Stimulated activated memory B cell treated with anti-CD40 and anti-IgM and Interleukin-4, amounts not matched to agents 10 μg/mL and 1 μg/mL and 100 μg/mL, for 72 hours (primary cell): ENCODE results near the gene NRXN3.

Experiments used
- ATAC-seq: fragments of 150-1000 bp; cut with Tn5 transposase; 2 replicates; pipeline ENCODE4 v1.10.0; 2021
- H3K27ac Mint-ChIP-seq: one replicate; pipeline ENCODE4 v1.8.0; 2022; ENCODE audit warnings: mild to moderate bottlenecking, mixed read lengths
- H3K27me3 Mint-ChIP-seq: one replicate; pipeline ENCODE4 v1.8.0; 2022; ENCODE audit warnings: mixed read lengths
- H3K36me3 Mint-ChIP-seq: one replicate; pipeline ENCODE4 v1.8.0; 2022; ENCODE audit warnings: mixed read lengths
- H3K4me1 Mint-ChIP-seq: one replicate; pipeline ENCODE4 v1.8.0; 2022; ENCODE audit warnings: mixed read lengths
- H3K4me3 Mint-ChIP-seq: one replicate; pipeline ENCODE4 v1.8.0; 2022; ENCODE audit warnings: mild to moderate bottlenecking, moderate library complexity, mixed read lengths
- H3K9me3 Mint-ChIP-seq: one replicate; pipeline ENCODE4 v1.8.0; 2022; ENCODE audit warnings: mixed read lengths

The NRXN3 gene

GRCh38 chr14:79639613-79640012 lies 1469.4 kb downstream of the NRXN3 start:
- Mint-ChIP-seq H3K4me3 (no peak overlapping the region), H3K36me3 (no peaks in the 10 kb centered on the region), H3K9me3 (peaks cover 13% of the 10 kb centered on the region), H3K27me3 (no peaks in the 10 kb centered on the region), H3K27ac (no peak overlapping the region), H3K4me1 (no peaks in the 10 kb centered on the region)
- ATAC-seq = no peak

GRCh38 chr14:79641371-79641770 lies 1471.2 kb downstream of the NRXN3 start:
- no peaks in the 10 kb centered on the region for H3K27me3 Mint-ChIP-seq
- no peaks in the 10 kb centered on the region for H3K4me1 Mint-ChIP-seq
- no peak for ATAC-seq
- H3K36me3 Mint-ChIP-seq = no peaks in the 10 kb centered on the region
- H3K4me3 Mint-ChIP-seq = no peak overlapping the region
- H3K9me3 Mint-ChIP-seq = peaks cover 13% of the 10 kb centered on the region
- no peak overlapping the region for H3K27ac Mint-ChIP-seq

- Mint-ChIP-seq H3K36me3 (no peaks in the 10 kb centered on the region), H3K4me1 (no peaks in the 10 kb centered on the region), H3K9me3 (peaks cover 10% of the 10 kb centered on the region), H3K27me3 (no peaks in the 10 kb centered on the region), H3K27ac (no peak overlapping the region), H3K4me3 (no peak overlapping the region)
- ATAC-seq = no peak
Observed at GRCh38 chr14:79643132-79643531, 1473.0 kb downstream of the NRXN3 start.

GRCh38 chr14:79645753-79646362 lies 1475.7 kb downstream of the NRXN3 start:
- H3K36me3 Mint-ChIP-seq = no peaks in the 10 kb centered on the region
- no peak for ATAC-seq
- peaks cover 5% of the 10 kb centered on the region for H3K9me3 Mint-ChIP-seq
- H3K27ac Mint-ChIP-seq = no peak overlapping the region
- H3K4me3 Mint-ChIP-seq = no peak overlapping the region
- no peaks in the 10 kb centered on the region for H3K4me1 Mint-ChIP-seq
- no peaks in the 10 kb centered on the region for H3K27me3 Mint-ChIP-seq

- no peak overlapping the region for H3K27ac Mint-ChIP-seq
- no peak for ATAC-seq
Observed at GRCh38 chr14:79649856-79650255, 1479.7 kb downstream of the NRXN3 start.

GRCh38 chr14:79652513-79653307 lies 1482.5 kb downstream of the NRXN3 start:
- peaks cover 2% of the 10 kb centered on the region for H3K9me3 Mint-ChIP-seq
- ATAC-seq = no peak
- no peaks in the 10 kb centered on the region for H3K36me3 Mint-ChIP-seq
- H3K4me1 Mint-ChIP-seq = no peaks in the 10 kb centered on the region
- H3K27ac Mint-ChIP-seq = no peak overlapping the region
- H3K4me3 Mint-ChIP-seq = no peak overlapping the region
- no peaks in the 10 kb centered on the region for H3K27me3 Mint-ChIP-seq

More at GRCh38 chr14:79649856-79650255, 1479.7 kb downstream of the NRXN3 start:
- no peak overlapping the region for H3K4me3 Mint-ChIP-seq
- H3K36me3 Mint-ChIP-seq = no peaks in the 10 kb centered on the region
- no peaks in the 10 kb centered on the region for H3K27me3 Mint-ChIP-seq
- no peaks in the 10 kb centered on the region for H3K9me3 Mint-ChIP-seq
- H3K4me1 Mint-ChIP-seq = no peaks in the 10 kb centered on the region

- Mint-ChIP-seq H3K4me1 (no peaks in the 10 kb centered on the region), H3K36me3 (no peaks in the 10 kb centered on the region), H3K27ac (no peak overlapping the region), H3K27me3 (no peaks in the 10 kb centered on the region), H3K4me3 (no peak overlapping the region), H3K9me3 (peaks cover 2% of the 10 kb centered on the region)
- no peak for ATAC-seq
Observed at GRCh38 chr14:79656056-79656455, 1485.9 kb downstream of the NRXN3 start.

- H3K36me3 Mint-ChIP-seq = no peaks in the 10 kb centered on the region
- no peaks in the 10 kb centered on the region for H3K27me3 Mint-ChIP-seq
- no peak overlapping the region for H3K4me3 Mint-ChIP-seq
- no peak for ATAC-seq
- peaks cover 2% of the 10 kb centered on the region for H3K9me3 Mint-ChIP-seq
- no peak overlapping the region for H3K27ac Mint-ChIP-seq
- no peaks in the 10 kb centered on the region for H3K4me1 Mint-ChIP-seq
Observed at GRCh38 chr14:79656496-79656895, 1486.3 kb downstream of the NRXN3 start.

- H3K4me1 Mint-ChIP-seq = no peaks in the 10 kb centered on the region
- H3K27me3 Mint-ChIP-seq = no peaks in the 10 kb centered on the region
- ATAC-seq = no peak
- H3K9me3 Mint-ChIP-seq = peaks cover 2% of the 10 kb centered on the region
- H3K36me3 Mint-ChIP-seq = no peaks in the 10 kb centered on the region
- no peak overlapping the region for H3K27ac Mint-ChIP-seq
- H3K4me3 Mint-ChIP-seq = no peak overlapping the region
Observed at GRCh38 chr14:79658221-79658620, 1488.0 kb downstream of the NRXN3 start.

GRCh38 chr14:79658769-79659168 lies 1488.6 kb downstream of the NRXN3 start:
- no peak overlapping the region for H3K27ac Mint-ChIP-seq
- ATAC-seq = no peak
- H3K36me3 Mint-ChIP-seq = no peaks in the 10 kb centered on the region
- peaks cover 2% of the 10 kb centered on the region for H3K9me3 Mint-ChIP-seq
- H3K27me3 Mint-ChIP-seq = no peaks in the 10 kb centered on the region
- H3K4me1 Mint-ChIP-seq = no peaks in the 10 kb centered on the region
- H3K4me3 Mint-ChIP-seq = no peak overlapping the region

- Mint-ChIP-seq H3K9me3 (no peaks in the 10 kb centered on the region), H3K27me3 (no peaks in the 10 kb centered on the region), H3K4me1 (no peaks in the 10 kb centered on the region), H3K4me3 (no peak overlapping the region), H3K27ac (no peak overlapping the region), H3K36me3 (no peaks in the 10 kb centered on the region)
- ATAC-seq = no peak
Observed at GRCh38 chr14:79660053-79660939, 1490.1 kb downstream of the NRXN3 start.

- Mint-ChIP-seq H3K27me3 (no peaks in the 10 kb centered on the region), H3K4me1 (no peaks in the 10 kb centered on the region), H3K9me3 (peaks cover 3% of the 10 kb centered on the region), H3K27ac (no peak overlapping the region), H3K4me3 (no peak overlapping the region), H3K36me3 (no peaks in the 10 kb centered on the region)
- no peak for ATAC-seq
Observed at GRCh38 chr14:79661752-79662151, 1491.6 kb downstream of the NRXN3 start.

GRCh38 chr14:79663453-79663852 lies 1493.3 kb downstream of the NRXN3 start:
- H3K27me3 Mint-ChIP-seq = no peaks in the 10 kb centered on the region
- H3K27ac Mint-ChIP-seq = no peak overlapping the region
- H3K36me3 Mint-ChIP-seq = no peaks in the 10 kb centered on the region
- H3K9me3 Mint-ChIP-seq = peaks cover 3% of the 10 kb centered on the region
- H3K4me3 Mint-ChIP-seq = no peak overlapping the region
- ATAC-seq = no peak
- H3K4me1 Mint-ChIP-seq = no peaks in the 10 kb centered on the region

GRCh38 chr14:79665556-79665955 lies 1495.4 kb downstream of the NRXN3 start:
- no peaks in the 10 kb centered on the region for H3K4me1 Mint-ChIP-seq

GRCh38 chr14:79668951-79669350 lies 1498.8 kb downstream of the NRXN3 start:
- Mint-ChIP-seq H3K4me3 (no peak overlapping the region), H3K4me1 (no peaks in the 10 kb centered on the region), H3K9me3 (peaks cover 3% of the 10 kb centered on the region), H3K27ac (no peak overlapping the region), H3K36me3 (no peaks in the 10 kb centered on the region), H3K27me3 (no peaks in the 10 kb centered on the region)
- no peak for ATAC-seq

More at GRCh38 chr14:79665556-79665955, 1495.4 kb downstream of the NRXN3 start:
- Mint-ChIP-seq H3K9me3 (peaks cover 3% of the 10 kb centered on the region), H3K27ac (no peak overlapping the region), H3K36me3 (no peaks in the 10 kb centered on the region), H3K27me3 (no peaks in the 10 kb centered on the region), H3K4me3 (no peak overlapping the region)
- ATAC-seq = no peak
